Measurements from ENCODE around the gene C1QA. TPM values are rescaled to one million over a fixed set of nuclear protein-coding genes. Genes with fewer than 3 reads are reported as not detected.
"Not testable (repeated sequence)": the region's sequence is repeated elsewhere in the genome, so short reads cannot be mapped to it uniquely, and the experiment has no call there.

C1QA gene
- total RNA-seq, 1 experiment from 2014 or later: not detected

- ATAC-seq: peak; percentile 55; the same call in 1 of the 2 replicates
- intact Hi-C loops (cut with micrococcal nuclease): loop anchor here (2.0 kb wide), 1 partner anchor 265 kb away; no protein-coding TSS in a partner anchor
- Histone ChIP-seq H3K4me1 (ENCODE audit: insufficient read depth, low read length) (no peaks in the 10 kb centered on the region), H3K9me3 (ENCODE audit: low read length) (no peaks in the 10 kb centered on the region), H3K9me2 (replicated peaks; ENCODE audit: low read length) (no peaks in the 10 kb centered on the region), H4K20me1 (ENCODE audit: low read length) (no peaks in the 10 kb centered on the region), H3K4me2 (ENCODE audit: low read length) (no peak overlapping the region), H2AFZ (ENCODE audit: low read length) (no peak overlapping the region), H3K79me2 (ENCODE audit: low read length) (no peaks in the 10 kb centered on the region), H3K36me3 (ENCODE audit: low read depth, low read length) (no peaks in the 10 kb centered on the region), H3K27ac (ENCODE audit: low read length) (no peak overlapping the region), H3K27me3 (ENCODE audit: low read length) (peaks cover 16% of the 10 kb centered on the region), H3K9ac (ENCODE audit: low read length) (no peak overlapping the region), H3K4me3 (ENCODE audit: low read length) (no peak overlapping the region), H3F3A (ENCODE audit: low read length, unreplicated experiment) (no peaks in the 10 kb centered on the region)
- BruUV-seq (replicated peaks): no TSS peak
- POLR2A ChIA-PET (ENCODE audit: unreplicated experiment): no interaction called here
- CTCF ChIA-PET: no interaction called here
- peak; percentile 42 for DNase-seq
- no peak for TF ChIP-seq EZH2 (IDR thresholded peaks at IDR 0.05; ENCODE audit: low read length, unreplicated experiment)
- TF ChIP-seq CTCF (conservative IDR thresholded peaks at IDR 0.05; ENCODE audit: low read depth, low read length): peak; percentile 77
Observed at GRCh38 chr1:22665752-22666151, 29.3 kb downstream of the C1QA start.

GRCh38 chr1:22666412-22666811 lies 30.0 kb downstream of the C1QA start:
- H2AFZ ChIP-seq (ENCODE audit: low read length): no peak overlapping the region
- H3K9me3 ChIP-seq (ENCODE audit: low read length): no peaks in the 10 kb centered on the region
- ChIA-PET POLR2A (ENCODE audit: unreplicated experiment) (no interaction called here), CTCF (interaction anchor here (0.6 kb wide), 1 partner anchor 236 kb away, joined by 4 read pairs; no protein-coding TSS in a partner anchor)
- ATAC-seq (no peak), DNase-seq (no peak)
- no peaks in the 10 kb centered on the region for H3K9me2 ChIP-seq (replicated peaks; ENCODE audit: low read length)
- no TSS peak for BruUV-seq (replicated peaks)
- H3K9ac ChIP-seq (ENCODE audit: low read length): no peak overlapping the region
- intact Hi-C loops (cut with micrococcal nuclease): no loop called here
- peaks cover 16% of the 10 kb centered on the region for H3K27me3 ChIP-seq (ENCODE audit: low read length)
- no peak overlapping the region for H3K4me3 ChIP-seq (ENCODE audit: low read length)
- TF ChIP-seq CTCF (conservative IDR thresholded peaks at IDR 0.05; ENCODE audit: low read depth, low read length) (no peak), EZH2phosphoT487 (IDR thresholded peaks at IDR 0.05; ENCODE audit: borderline replicate concordance, low read length) (no peak), EZH2 (IDR thresholded peaks at IDR 0.05; ENCODE audit: low read length, unreplicated experiment) (no peak)
- H4K20me1 ChIP-seq (ENCODE audit: low read length): no peaks in the 10 kb centered on the region
- no peaks in the 10 kb centered on the region for H3K4me1 ChIP-seq (ENCODE audit: insufficient read depth, low read length)
- H3K36me3 ChIP-seq (ENCODE audit: low read depth, low read length): no peaks in the 10 kb centered on the region
- no peak overlapping the region for H3K27ac ChIP-seq (ENCODE audit: low read length)
- no peaks in the 10 kb centered on the region for H3F3A ChIP-seq (ENCODE audit: low read length, unreplicated experiment)
- no peaks in the 10 kb centered on the region for H3K79me2 ChIP-seq (ENCODE audit: low read length)
- no peak overlapping the region for H3K4me2 ChIP-seq (ENCODE audit: low read length)

GRCh38 chr1:22668840-22669239 lies 32.4 kb downstream of the C1QA start:
- BruUV-seq (replicated peaks); H3F3A ChIP-seq (ENCODE audit: low read length, unreplicated experiment); H3K36me3 ChIP-seq (ENCODE audit: low read depth, low read length); H2AFZ ChIP-seq (ENCODE audit: low read length); POLR2A ChIA-PET (ENCODE audit: unreplicated experiment); H3K4me1 ChIP-seq (ENCODE audit: insufficient read depth, low read length); intact Hi-C loops (cut with micrococcal nuclease); DNase-seq; H3K9me2 ChIP-seq (replicated peaks; ENCODE audit: low read length); H3K9ac ChIP-seq (ENCODE audit: low read length); H3K9me3 ChIP-seq (ENCODE audit: low read length); ATAC-seq; H3K4me2 ChIP-seq (ENCODE audit: low read length); H3K27ac ChIP-seq (ENCODE audit: low read length); H3K79me2 ChIP-seq (ENCODE audit: low read length); CTCF ChIA-PET; H3K4me3 ChIP-seq (ENCODE audit: low read length); H4K20me1 ChIP-seq (ENCODE audit: low read length): not testable (repeated sequence)
- peaks cover 16% of the 10 kb centered on the region for H3K27me3 ChIP-seq (ENCODE audit: low read length)

Measured in PC-3 (cell line).